ENCODE results near the gene SAMD11.
"Not testable (repeated sequence)": the region's sequence is repeated elsewhere in the genome, so short reads cannot be mapped to it uniquely, and the experiment has no call there.

The SAMD11 gene, protein sequence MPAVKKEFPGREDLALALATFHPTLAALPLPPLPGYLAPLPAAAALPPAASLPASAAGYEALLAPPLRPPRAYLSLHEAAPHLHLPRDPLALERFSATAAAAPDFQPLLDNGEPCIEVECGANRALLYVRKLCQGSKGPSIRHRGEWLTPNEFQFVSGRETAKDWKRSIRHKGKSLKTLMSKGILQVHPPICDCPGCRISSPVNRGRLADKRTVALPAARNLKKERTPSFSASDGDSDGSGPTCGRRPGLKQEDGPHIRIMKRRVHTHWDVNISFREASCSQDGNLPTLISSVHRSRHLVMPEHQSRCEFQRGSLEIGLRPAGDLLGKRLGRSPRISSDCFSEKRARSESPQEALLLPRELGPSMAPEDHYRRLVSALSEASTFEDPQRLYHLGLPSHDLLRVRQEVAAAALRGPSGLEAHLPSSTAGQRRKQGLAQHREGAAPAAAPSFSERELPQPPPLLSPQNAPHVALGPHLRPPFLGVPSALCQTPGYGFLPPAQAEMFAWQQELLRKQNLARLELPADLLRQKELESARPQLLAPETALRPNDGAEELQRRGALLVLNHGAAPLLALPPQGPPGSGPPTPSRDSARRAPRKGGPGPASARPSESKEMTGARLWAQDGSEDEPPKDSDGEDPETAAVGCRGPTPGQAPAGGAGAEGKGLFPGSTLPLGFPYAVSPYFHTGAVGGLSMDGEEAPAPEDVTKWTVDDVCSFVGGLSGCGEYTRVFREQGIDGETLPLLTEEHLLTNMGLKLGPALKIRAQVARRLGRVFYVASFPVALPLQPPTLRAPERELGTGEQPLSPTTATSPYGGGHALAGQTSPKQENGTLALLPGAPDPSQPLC

DNA sequence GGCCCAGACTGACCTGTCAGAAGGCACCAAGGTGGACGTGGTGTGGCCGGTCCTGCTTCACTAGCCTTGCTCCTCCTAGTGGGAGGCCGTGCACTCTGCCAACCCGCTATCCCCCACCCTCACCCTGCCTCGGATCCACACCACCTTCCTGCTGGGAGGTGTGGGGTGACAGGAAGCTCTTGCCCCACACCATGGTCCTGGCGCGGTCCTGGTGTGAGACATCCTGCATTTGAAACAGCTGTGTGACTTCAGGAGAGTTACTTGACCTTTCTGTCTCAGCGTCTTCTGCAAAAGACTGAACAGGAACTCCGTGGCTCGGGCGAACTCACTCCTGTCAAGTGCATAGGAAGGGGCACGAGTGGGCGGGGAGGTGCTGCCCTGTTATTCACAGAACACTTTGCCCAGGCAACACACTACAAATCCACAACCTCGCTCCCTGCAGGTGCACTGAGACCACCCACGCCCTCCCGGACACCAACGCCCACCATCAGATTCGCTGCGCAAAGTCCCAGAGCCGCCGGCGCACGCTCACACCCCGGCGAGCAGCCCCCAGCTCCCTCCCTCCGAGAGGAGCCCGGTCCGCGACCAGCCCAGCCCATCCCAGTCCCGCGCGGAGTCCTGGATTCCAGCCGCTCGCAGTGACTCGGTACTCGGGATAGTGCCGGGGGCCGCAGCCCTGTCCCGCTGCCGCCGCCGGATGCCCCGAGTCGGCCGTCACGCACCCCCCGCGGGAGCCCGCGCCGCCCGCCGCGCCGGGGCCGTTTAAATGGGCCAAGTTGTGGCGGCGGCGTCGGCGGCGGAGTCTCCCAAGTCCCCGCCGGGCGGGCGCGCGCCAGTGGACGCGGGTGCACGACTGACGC lies at the start of gene SAMD11:
Gene SAMD11 (plus strand): TSS at position 793 of the 860 bp plus-strand sequence. CDS start 509 bp downstream, outside the sequence.
- peak; percentile 25; the same call in 1 of the 2 replicates for TF ChIP-seq POLR2A (IDR thresholded peaks at IDR 0.05; ENCODE audit: low read depth, low read length)
- DNase-seq (ENCODE audit: insufficient read length, low spot score), result no peak
- no peak for FAIRE-seq

DNA sequence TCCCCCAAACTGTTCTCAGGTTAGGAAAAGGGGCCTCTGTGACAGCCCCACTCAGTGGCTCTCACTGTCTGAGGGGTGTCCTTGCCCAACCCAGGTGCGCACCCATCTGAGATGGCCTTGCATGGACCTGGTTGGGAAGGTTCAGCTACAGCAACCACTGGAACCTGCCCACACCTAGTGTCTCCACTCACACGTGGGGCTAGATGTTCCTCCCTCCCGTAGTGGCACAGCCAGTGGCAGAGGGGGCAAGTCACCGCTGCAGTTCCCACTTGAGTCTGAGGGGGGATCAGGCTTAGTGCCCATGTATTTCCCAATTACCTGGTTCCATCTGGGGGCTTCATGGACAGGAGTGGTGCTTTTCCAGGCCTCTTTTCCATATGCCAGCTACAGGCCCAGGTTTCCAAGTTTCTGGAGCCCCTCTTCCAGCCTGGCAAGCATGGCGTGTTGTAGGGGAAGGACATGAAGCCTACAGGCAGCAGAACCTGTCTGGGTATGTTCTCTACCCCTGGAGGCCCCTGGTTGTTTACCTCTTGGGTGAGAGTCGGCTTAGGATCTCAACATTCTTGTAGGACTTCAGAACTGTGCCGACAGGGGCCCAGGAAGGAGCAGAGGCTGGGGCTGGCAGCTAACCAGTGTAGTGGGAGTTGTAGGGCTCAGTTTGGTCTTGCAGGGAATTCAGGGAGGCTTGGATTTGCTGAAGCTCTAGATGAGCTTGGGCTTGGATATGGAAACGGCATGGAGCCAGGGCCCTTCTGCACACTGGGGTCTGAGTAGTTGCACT lies 47.1 kb upstream of the SAMD11 start:
- not testable (repeated sequence) for FAIRE-seq; DNase-seq (ENCODE audit: insufficient read length, low spot score)

DNA sequence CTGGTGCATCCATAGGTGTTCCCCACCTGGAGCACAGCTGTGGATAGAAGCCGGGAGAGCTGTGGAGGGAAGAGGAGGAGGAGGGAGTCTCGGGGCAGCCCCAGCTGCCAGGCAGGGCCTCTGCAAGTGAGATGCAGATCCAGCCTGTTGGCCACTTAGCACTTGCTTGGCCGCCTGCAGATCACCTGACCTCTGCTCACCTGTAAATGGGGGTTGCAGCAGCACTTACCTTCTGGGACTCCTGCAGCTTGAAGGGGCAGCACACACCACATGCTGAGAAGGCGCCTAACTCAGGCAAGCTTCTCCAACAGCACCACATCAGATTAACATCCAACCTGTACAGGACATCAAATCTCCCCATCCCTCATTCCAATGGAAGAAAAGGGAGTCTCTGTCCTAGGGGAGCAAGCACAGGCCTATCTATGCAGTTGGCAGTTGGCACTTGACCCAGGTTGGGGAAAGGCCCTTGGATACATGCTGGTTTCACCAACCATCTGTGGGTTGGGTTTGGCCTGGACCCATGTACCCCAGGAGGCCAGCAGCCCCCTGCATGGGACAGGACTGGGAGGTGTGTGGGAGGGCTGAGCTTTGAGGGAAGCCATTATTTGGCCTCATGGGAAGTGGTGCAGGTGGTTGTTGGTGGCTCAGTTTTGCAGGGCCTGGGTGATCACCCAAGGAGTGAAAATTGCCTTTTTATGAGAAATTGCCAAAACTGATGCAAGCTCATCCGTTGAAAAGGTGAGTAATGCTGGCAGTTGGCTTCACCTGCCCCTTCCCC lies 46.3 kb upstream of the SAMD11 start:
- not testable (repeated sequence) for DNase-seq (ENCODE audit: insufficient read length, low spot score); FAIRE-seq

DNA sequence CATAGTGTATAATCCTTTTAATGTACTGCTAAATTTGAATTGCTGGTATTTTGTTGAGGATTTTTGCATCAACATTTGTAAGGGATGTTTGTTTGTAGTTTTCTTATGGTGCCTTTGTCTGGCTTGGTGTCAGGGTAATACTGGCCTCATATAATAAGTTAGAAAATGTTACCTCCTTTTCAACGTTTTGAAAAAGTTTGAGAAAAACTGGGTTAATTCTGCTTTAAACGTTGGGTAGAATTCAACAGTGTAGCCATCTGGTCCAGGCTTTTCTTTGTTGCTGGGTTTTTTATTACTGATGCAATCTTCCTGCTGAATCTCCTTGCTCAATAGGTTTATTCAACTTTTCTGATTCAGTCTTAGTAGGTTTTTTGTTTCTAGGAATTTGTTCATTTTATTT lies 43.2 kb upstream of the SAMD11 start:
- DNase-seq (ENCODE audit: insufficient read length, low spot score); FAIRE-seq: not testable (repeated sequence)

DNA sequence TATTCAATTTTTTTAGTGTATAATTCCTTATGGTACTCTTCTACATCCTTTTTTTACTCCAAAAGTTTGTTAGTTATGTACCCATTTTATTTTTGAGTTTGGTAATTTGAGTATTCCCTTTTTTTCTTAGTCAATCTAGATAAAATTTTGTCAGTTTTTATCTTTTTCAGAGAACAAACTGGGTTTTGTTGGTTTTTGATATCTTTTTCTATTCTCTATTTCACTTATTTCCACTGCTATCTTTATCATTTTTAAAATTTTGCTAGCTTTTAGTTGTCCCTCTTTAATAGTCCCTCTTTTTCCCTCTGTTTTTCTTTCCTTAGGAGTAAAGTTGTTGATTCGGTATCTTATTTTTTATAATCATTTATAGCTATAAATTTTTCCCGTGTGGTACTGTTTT lies 42.8 kb upstream of the SAMD11 start:
- not testable (repeated sequence) for DNase-seq (ENCODE audit: insufficient read length, low spot score); FAIRE-seq

DNA sequence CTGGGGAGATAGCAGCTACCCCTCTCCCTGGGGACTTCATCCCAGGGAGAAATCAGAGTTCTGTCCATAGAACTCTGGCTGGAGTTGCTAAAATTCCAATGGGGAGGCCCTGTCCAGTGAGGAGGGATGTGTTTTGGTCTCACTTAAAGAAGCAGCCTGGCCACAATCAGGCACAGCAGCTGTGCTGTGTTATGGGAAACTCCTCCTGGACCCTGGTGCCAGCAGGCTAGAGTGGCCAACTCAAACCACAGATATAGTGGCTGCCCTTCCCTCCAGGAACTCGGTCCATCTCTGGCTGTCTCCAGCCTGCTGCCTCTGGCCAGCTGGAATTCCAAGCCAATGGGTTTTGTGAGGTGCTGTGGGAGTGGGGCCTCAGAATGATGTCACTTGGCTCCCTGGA lies 37.4 kb upstream of the SAMD11 start:
- no peak for DNase-seq (ENCODE audit: insufficient read length, low spot score)

DNA sequence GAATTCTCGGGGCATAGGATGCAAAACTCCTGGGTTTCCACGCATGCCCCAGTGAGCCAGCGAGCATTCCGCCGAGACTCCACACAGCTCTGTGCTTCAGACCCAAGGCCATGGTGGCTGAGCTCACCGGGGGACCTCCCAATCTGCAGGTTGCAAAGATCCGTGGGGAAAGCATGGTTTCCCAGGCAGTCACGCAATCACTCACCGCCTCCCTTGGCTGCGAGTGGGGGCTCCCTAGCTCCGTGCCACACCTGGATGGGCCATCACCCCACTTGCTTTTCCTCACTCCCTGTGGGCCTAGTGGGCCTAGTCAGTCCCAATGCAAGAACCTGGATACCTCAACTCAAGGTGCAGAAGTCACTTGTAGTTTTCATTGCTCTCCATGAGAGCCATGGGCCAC lies 37.0 kb upstream of the SAMD11 start:
- DNase-seq (ENCODE audit: insufficient read length, low spot score) (no peak), FAIRE-seq (no peak)
- TF ChIP-seq POLR2A (IDR thresholded peaks at IDR 0.05; ENCODE audit: low read depth, low read length), result no peak

More for the DNA sequence above, 37.4 kb upstream of the SAMD11 start:
- no peak for TF ChIP-seq POLR2A (IDR thresholded peaks at IDR 0.05; ENCODE audit: low read depth, low read length)
- no peak for FAIRE-seq

DNA sequence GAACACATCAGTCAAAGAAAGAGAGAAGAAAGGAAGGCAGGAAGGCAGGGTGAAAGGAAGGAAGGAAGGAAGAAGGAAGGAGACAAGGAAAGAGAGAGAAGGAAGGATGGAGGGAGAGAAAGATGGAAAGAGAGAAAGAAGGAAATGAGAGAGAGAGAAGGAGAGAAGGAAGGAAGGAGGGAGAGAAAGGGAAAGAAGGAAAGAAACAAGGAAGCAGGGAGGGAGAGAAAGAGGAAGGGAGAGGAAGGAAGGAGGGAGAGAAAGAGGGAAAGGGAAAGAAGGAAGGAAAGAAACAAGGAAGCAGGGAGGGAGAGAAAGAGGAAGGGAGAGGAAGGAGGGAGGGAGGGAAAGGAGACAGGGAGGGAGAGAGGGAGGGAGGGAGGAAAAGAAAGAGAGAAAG lies 35.4 kb upstream of the SAMD11 start:
- no peak for TF ChIP-seq POLR2A (IDR thresholded peaks at IDR 0.05; ENCODE audit: low read depth, low read length)
- no peak for DNase-seq (ENCODE audit: insufficient read length, low spot score)
- no peak for FAIRE-seq

DNA sequence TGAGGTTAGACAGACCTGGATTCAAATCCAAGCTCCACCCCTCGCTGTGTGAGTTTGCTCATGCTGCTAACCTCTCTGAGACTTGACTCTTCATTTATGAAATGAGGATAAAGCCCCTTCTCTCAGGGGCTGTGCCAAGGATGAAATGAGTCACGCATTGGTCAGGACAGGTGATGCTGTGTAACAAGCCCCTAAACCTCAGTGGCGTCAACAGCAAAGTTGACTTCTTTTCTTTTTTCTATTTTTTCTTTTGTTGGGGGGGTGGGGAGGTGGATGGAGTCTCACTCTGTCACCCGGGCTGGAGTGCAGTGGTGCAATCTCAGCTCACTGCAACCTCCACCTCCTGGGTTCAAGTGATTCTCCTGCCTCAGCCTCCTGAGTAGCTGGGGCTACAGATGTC lies 33.9 kb upstream of the SAMD11 start:
- FAIRE-seq; DNase-seq (ENCODE audit: insufficient read length, low spot score): not testable (repeated sequence)

DNA sequence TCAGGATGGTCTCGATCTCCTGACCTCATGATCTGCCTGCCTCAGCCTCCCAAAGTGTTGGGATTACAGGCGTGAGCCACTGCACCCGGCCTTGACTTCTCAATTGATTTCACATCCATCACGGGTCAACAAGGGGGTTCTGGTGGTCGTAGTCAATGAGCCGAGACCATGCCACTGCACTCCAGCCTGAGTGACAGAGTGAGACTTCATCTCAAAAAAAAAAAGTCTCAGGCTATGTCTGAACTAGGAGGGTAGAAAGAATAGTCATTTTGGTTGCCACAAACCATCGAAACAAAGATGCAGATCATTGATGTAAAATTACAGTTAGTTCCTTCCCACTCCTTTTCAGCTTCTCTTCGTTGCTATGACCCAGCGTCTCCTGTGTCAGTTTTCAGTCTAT lies 33.5 kb upstream of the SAMD11 start:
- not testable (repeated sequence) for DNase-seq (ENCODE audit: insufficient read length, low spot score); FAIRE-seq

DNA sequence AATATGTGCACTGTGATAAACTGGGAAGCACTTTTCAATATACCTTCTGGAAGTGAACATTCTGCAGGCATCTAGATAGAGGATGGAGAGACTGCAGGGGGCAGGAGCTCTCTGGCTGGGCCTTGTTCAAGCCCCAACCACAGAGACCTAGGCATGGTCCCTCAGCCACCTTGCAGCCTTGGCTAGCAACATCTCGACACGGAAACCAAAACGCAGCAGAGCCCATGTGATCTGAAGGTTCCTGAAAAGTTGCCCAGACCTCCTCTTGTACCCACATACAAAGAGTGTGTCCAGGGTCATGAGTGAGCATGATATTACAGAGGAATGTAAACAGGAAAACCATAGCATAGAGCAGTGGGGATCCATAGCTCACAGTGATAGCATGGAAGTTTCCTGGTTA lies 33.1 kb upstream of the SAMD11 start:
- TF ChIP-seq POLR2A (IDR thresholded peaks at IDR 0.05; ENCODE audit: low read depth, low read length), result no peak
- no peak for DNase-seq (ENCODE audit: insufficient read length, low spot score)
- FAIRE-seq, result no peak

DNA sequence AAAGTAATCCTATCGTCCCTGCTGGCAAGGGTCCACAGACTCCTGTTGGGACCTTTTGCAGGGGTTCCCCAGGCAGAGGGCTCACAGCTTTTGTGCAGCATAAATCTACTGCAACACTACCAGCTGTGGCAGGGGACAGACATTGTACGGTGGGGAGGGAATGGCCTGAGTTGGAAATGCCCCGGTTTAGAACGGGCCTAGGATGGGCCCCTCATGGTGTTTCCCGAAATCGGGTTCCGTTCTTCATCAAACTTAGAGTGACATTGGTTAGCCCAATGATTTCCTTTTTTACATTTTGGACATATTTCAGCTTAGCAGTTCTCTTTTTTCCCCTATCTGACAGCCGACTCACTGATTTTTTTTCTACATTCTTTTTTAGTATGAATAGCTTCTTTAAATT lies 26.5 kb upstream of the SAMD11 start:
- no peak for FAIRE-seq
- TF ChIP-seq POLR2A (IDR thresholded peaks at IDR 0.05; ENCODE audit: low read depth, low read length), result no peak
- DNase-seq (ENCODE audit: insufficient read length, low spot score), result no peak

DNA sequence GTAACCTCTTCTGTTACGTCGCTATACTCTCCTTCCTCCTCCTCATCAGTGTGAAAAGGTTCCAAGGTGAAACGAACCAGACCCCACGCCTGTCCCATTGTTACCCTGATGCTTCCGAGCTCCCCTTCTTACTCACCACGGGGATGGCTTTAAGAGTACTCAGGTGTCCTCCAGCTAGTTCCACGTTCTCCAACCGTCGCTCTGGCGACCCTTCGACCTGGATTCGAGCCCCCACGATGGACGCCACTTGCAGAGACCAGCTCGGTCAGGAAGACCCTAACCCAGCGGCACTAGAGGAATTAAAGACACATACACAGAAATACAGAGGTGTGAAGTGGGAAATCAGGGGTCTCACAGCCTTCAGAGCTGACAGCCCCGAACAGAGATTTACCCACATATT lies 25.8 kb upstream of the SAMD11 start:
- not testable (repeated sequence) for DNase-seq (ENCODE audit: insufficient read length, low spot score); FAIRE-seq

Measured in H54 (cell line).